Measurements from ENCODE around the gene P3R3URF. TPM values are rescaled to one million over a fixed set of nuclear protein-coding genes. Genes with fewer than 3 reads are reported as not detected.

The P3R3URF gene
- total and polyA plus RNA-seq, 9 donors, result not detected

- no peaks in the 10 kb centered on the region for H3K4me1 ChIP-seq (ENCODE audit: insufficient read depth)
- no peak overlapping the region for H3K27ac ChIP-seq
- WGBS, 3 donors, result 77 to 83% (median 82%) methylated on average over 3 of the region's 3 CpGs
These were observed 44.5 kb upstream of the P3R3URF start for GRCh38 chr1:46220808-46221207.

GRCh38 chr1:46219551-46220520 is 43.5 kb upstream of the P3R3URF start:
- intact Hi-C loops (cut with DNase I), result no loop called here
- DNase-seq, result no peak
- TF ChIP-seq CTCF (IDR thresholded peaks at IDR 0.05) (no peak), POLR2A (IDR thresholded peaks at IDR 0.05) (no peak), EP300 (IDR thresholded peaks at IDR 0.05) (no peak)
- Histone ChIP-seq H3K9me3 (no peaks in the 10 kb centered on the region), H3K4me3 (no peak overlapping the region), H3K4me1 (ENCODE audit: insufficient read depth) (no peaks in the 10 kb centered on the region), H3K27ac (no peak overlapping the region), H3K36me3 (no peaks in the 10 kb centered on the region), H3K27me3 (no peaks in the 10 kb centered on the region)
- 68 to 79% (median 70%) methylated on average over 18 of the region's 18 CpGs for WGBS, 3 donors

More at GRCh38 chr1:46220808-46221207, 44.5 kb upstream of the P3R3URF start:
- TF ChIP-seq EP300 (IDR thresholded peaks at IDR 0.05), result no peak
- no peak for TF ChIP-seq POLR2A (IDR thresholded peaks at IDR 0.05)
- no peak for TF ChIP-seq CTCF (IDR thresholded peaks at IDR 0.05)
- H3K4me3 ChIP-seq, result no peak overlapping the region
- no peaks in the 10 kb centered on the region for H3K9me3 ChIP-seq
- H3K27me3 ChIP-seq, result no peaks in the 10 kb centered on the region
- intact Hi-C loops (cut with DNase I), result no loop called here
- no peaks in the 10 kb centered on the region for H3K36me3 ChIP-seq
- no peak for DNase-seq

GRCh38 chr1:46218443-46218842 is 42.2 kb upstream of the P3R3URF start:
- intact Hi-C loops (cut with DNase I), result no loop called here
- Histone ChIP-seq H3K36me3 (no peaks in the 10 kb centered on the region), H3K4me3 (no peak overlapping the region), H3K4me1 (ENCODE audit: insufficient read depth) (no peaks in the 10 kb centered on the region), H3K9me3 (no peaks in the 10 kb centered on the region), H3K27ac (no peak overlapping the region), H3K27me3 (no peaks in the 10 kb centered on the region)
- WGBS, 3 donors, result 84 to 92% (median 88%) methylated on average over 8 of the region's 8 CpGs
- no peak for DNase-seq
- TF ChIP-seq EP300 (IDR thresholded peaks at IDR 0.05) (no peak), CTCF (IDR thresholded peaks at IDR 0.05) (no peak), POLR2A (IDR thresholded peaks at IDR 0.05) (no peak)

GRCh38 chr1:46215504-46215903 is 39.2 kb upstream of the P3R3URF start:
- DNase-seq, result no peak
- Histone ChIP-seq H3K4me3 (no peak overlapping the region), H3K36me3 (no peaks in the 10 kb centered on the region), H3K4me1 (ENCODE audit: insufficient read depth) (no peaks in the 10 kb centered on the region), H3K9me3 (no peaks in the 10 kb centered on the region), H3K27me3 (no peaks in the 10 kb centered on the region), H3K27ac (no peak overlapping the region)
- intact Hi-C loops (cut with DNase I), result no loop called here
- TF ChIP-seq POLR2A (IDR thresholded peaks at IDR 0.05) (no peak), CTCF (IDR thresholded peaks at IDR 0.05) (no peak), EP300 (IDR thresholded peaks at IDR 0.05) (no peak)

Measured in ovary (tissue), 9 donors.